K562 (cell line): ENCODE data around the gene TARS2. TPM values are rescaled to one million over a fixed set of nuclear protein-coding genes. Genes with fewer than 3 reads are reported as not detected.
A peak's percentile ranks its signal among the peaks of the same experiment; 100 is the strongest.

Source experiments
- ASH1L ChIP-seq: fragments of 450-650 bp; IDR thresholded peaks from 2 replicates; pipeline ENCODE4 v1.6.1; 2018; ENCODE audit warnings: borderline replicate concordance, mild to moderate bottlenecking, low read depth; ENCODE audit not compliant: partially characterized antibody
- BACH1 ChIP-seq: fragments of 200-800 bp; sonication (Bioruptor generic); IDR thresholded peaks from 2 replicates; pipeline ENCODE4 v1.6.1; 2016; ENCODE audit warnings: missing genetic modification characterization, missing compliant biosample characterization
- EHMT2 ChIP-seq: fragments of 450-650 bp; IDR thresholded peaks from 2 replicates; pipeline ENCODE4 v1.6.1; 2018; ENCODE audit warnings: antibody characterized with exemption
- ETS2 ChIP-seq: IDR thresholded peaks from 2 replicates; pipeline ENCODE4 v1.6.1; 2016; ENCODE audit warnings: borderline replicate concordance, missing genetic modification characterization, mild to moderate bottlenecking, moderate library complexity, missing compliant biosample characterization; ENCODE audit not compliant: poor library complexity, severe bottlenecking
- ETV5 ChIP-seq: sonication (generic); formaldehyde crosslinking; IDR thresholded peaks from 2 replicates; pipeline ENCODE4 v1.4.0; 2020; ENCODE audit warnings: low read depth, mild to moderate bottlenecking, missing genetic modification reagents
- ETV6 ChIP-seq, 3 experiments: fragments of 150-350 bp in 1 of 3; sonication (generic) in 1 of 3; formaldehyde crosslinking in 1 of 3; IDR thresholded peaks; 2 replicates each; pipeline versions ENCODE4 v1.6.1 to v1.8.0; 2014 to 2022; ENCODE audit warnings: borderline replicate concordance in 2 of 3, low read depth in 2 of 3, antibody characterized with exemption in 1 of 3, low read length in 1 of 3, mild to moderate bottlenecking in 1 of 3, missing genetic modification reagents in 1 of 3
- FOXJ2 ChIP-seq: fragments of 200-800 bp; sonication (Bioruptor generic); IDR thresholded peaks from 2 replicates; pipeline ENCODE4 v1.6.1; 2016; ENCODE audit warnings: missing genetic modification characterization, missing compliant biosample characterization
- FUS ChIP-seq: fragments of 200-400 bp; formaldehyde crosslinking; optimal IDR thresholded peaks from 2 replicates; pipeline ENCODE3; 2017; ENCODE audit warnings: low read depth, low read length
- GATAD2A ChIP-seq: fragments of 450-650 bp; IDR thresholded peaks from 2 replicates; pipeline ENCODE4 v1.6.1; 2017
- MECOM ChIP-seq: fragments of 250-450 bp; sonication (Bioruptor Pico); IDR thresholded peaks from 2 replicates; pipeline ENCODE4 v1.8.0; 2022; ENCODE audit warnings: inconsistent platforms
- MXI1 ChIP-seq: IDR thresholded peaks from 2 replicates; pipeline ENCODE4 v1.6.1; 2011; ENCODE audit warnings: low read depth, mild to moderate bottlenecking, improper control_type of control experiment, low read length
- NR2C2 ChIP-seq, 2 experiments: fragments of 200-800 bp in 1 of 2; sonication (Bioruptor generic) in 1 of 2; sonication (generic) in 1 of 2; formaldehyde crosslinking in 1 of 2; IDR thresholded peaks; 2 replicates each; pipeline versions ENCODE4 v1.6.1 to v1.8.0; 2016 to 2022; ENCODE audit warnings: mild to moderate bottlenecking in 1 of 2, missing compliant biosample characterization in 1 of 2, missing genetic modification characterization in 1 of 2, missing genetic modification reagents in 1 of 2
- NR4A1 ChIP-seq, 2 experiments: fragments of 250-450 bp in 1 of 2; fragments of 450-650 bp in 1 of 2; sonication (Bioruptor Pico) in 1 of 2; IDR thresholded peaks; 2 replicates each; pipeline versions ENCODE4 v1.4.0 to v1.6.1; 2016 to 2020; ENCODE audit warnings: mild to moderate bottlenecking in 2 of 2, missing compliant biosample characterization in 1 of 2, missing genetic modification characterization in 1 of 2, moderate library complexity in 1 of 2
- RBFOX2 ChIP-seq: fragments of 200-400 bp; formaldehyde crosslinking; IDR thresholded peaks from 2 replicates; pipeline ENCODE4 v1.6.1; 2017; ENCODE audit warnings: low read depth, mild to moderate bottlenecking, low read length, moderate library complexity
- SAFB2 ChIP-seq: fragments of 200-400 bp; formaldehyde crosslinking; IDR thresholded peaks from 2 replicates; pipeline ENCODE4 v1.6.1; 2018; ENCODE audit warnings: borderline replicate concordance, low read length, low read depth, moderate library complexity; ENCODE audit not compliant: severe bottlenecking
- SP1 ChIP-seq: sonication (generic); formaldehyde crosslinking; IDR thresholded peaks from 2 replicates; pipeline ENCODE4 v1.8.1; 2022; ENCODE audit warnings: mild to moderate bottlenecking, missing genetic modification reagents
- TAF1 ChIP-seq: IDR thresholded peaks from 2 replicates; pipeline ENCODE4 v1.6.1; 2011; ENCODE audit warnings: mild to moderate bottlenecking, low read length, moderate library complexity; ENCODE audit not compliant: insufficient read depth, control insufficient read depth, severe bottlenecking; ENCODE audit errors: extremely low read depth
- ZBTB7A ChIP-seq: IDR thresholded peaks from 2 replicates; pipeline ENCODE4 v1.6.1; 2011; ENCODE audit warnings: low read depth, mild to moderate bottlenecking, low read length, moderate library complexity, borderline replicate concordance; ENCODE audit not compliant: control insufficient read depth
- ZNF121 ChIP-seq: sonication (generic); formaldehyde crosslinking; conservative IDR thresholded peaks from 2 replicates; pipeline ENCODE4 v1.8.0; 2022; ENCODE audit warnings: missing genetic modification reagents
- ZNF224 ChIP-seq: sonication (generic); formaldehyde crosslinking; IDR thresholded peaks from 2 replicates; pipeline ENCODE4 v1.8.0; 2022; ENCODE audit warnings: mild to moderate bottlenecking, missing genetic modification reagents
- ZNF408 ChIP-seq: fragments of 250-450 bp; sonication (Bioruptor Pico); IDR thresholded peaks from 2 replicates; pipeline ENCODE4 v1.4.0; 2020; ENCODE audit warnings: low read depth, mild to moderate bottlenecking, moderate library complexity
- ZNF583 ChIP-seq: fragments of 250-450 bp; sonication (Bioruptor Pico); IDR thresholded peaks from 2 replicates; pipeline ENCODE4 v1.4.0; 2020
- ZNF780A ChIP-seq: fragments of 250-450 bp; sonication (Bioruptor Pico); IDR thresholded peaks from 2 replicates; pipeline ENCODE4 v1.5.0; 2021; ENCODE audit warnings: mild to moderate bottlenecking
- polyA plus RNA-seq, 8 experiments: library from polyadenylated mRNA; depleted of rRNA in 4 of 8; stranded (reverse) in 5 of 8; unstranded in 3 of 8; fragments of >200 nt; fragmentation: Nextera tagmentation in 2 of 8; fragmentation: Illumina TruSeq in 1 of 8; extraction: Ambion mirVana in 2 of 8; extraction: Trizol in 1 of 8; gene quantifications; 2 replicates each; pipeline versions ENCODE4 v1.2.1 to v1.2.3, GENCODE V29; 2011 to 2014; ENCODE audit warnings: inconsistent platforms in 1 of 8, missing spikeins in 1 of 8
- total RNA-seq, 7 experiments: library from RNA; depleted of rRNA in 6 of 7; stranded (reverse); fragments of >200 nt in 6 of 7; fragmentation: Illumina TruSeq in 2 of 7; extraction: Trizol in 2 of 7; gene quantifications; 2 replicates each; pipeline versions ENCODE4 v1.2.1 to v1.2.3, GENCODE V29; 2011 to 2021; ENCODE audit warnings: low replicate concordance in 1 of 7
- TF ChIP-seq, protein P1 (sequence below): fragments of 450-650 bp; IDR thresholded peaks from 2 replicates; pipeline ENCODE4 v1.6.1; 2016; ENCODE audit warnings: mild to moderate bottlenecking

TARS2 gene
- total and polyA plus RNA-seq, 9 of the 15 experiments (the other 6 are each of a cell fraction or from before 2014, with no cell fraction given): 17.0 to 64.2 (median 39.4) TPM

DNA sequence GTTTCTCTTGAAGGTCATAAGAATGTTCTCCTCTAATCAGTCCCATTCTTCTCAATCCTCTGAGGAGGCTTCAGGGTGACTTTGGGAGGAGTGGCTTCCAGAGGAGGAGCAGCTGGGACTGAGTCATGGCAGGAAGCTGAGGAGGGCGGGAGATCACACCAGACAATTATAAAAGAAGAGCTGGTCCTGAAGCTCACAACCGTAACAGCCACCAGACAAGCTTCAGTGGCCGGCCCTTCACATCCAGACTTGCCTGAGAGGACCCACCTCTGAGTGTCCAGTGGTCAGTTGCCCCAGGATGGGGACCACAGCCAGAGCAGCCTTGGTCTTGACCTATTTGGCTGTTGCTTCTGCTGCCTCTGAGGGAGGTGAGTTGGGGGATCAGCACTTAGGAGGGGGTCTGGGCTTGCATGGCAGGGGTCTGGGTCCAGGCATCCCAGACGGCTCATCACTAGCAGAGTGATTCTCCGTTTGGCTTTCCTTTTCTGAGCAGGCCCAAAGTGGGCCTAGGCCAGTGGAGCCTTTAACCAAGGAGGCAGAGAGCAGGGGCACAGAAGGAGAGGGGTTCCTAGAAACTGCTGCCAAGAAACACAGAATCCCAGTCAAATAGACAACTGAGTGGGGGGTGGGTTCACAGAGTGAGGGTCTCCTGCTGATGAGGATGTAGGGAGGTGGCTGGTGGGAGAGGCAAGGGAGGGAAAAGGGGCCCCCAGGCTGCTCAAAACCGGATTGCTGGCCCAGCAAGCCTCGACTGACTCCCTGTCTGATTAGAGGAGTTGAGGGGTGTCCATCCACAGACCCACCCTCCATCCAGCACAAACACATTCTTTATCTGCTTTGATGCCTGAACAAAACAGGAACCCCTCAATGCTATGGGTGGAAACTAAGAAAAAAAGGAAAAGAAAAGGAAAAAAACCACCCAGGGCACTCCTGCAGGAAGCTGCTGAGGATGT lies 21.0 kb downstream of the TARS2 start, which contains the start of gene ECM1 (continued):
- no peak for TF ChIP-seq ZNF224 (CRISPR knock-in tag)
- peak; percentile 22; the same call in 1 of the 2 replicates for TF ChIP-seq ZBTB7A
- no peak for TF ChIP-seq MXI1
- no peak for TF ChIP-seq BACH1 (tag)
- no peak for TF ChIP-seq ETS2 (tag)
- no peak for TF ChIP-seq MECOM
- no peak for TF ChIP-seq ASH1L
- no peak for TF ChIP-seq FOXJ2 (tag)
- no peak for TF ChIP-seq ZNF121 (CRISPR knock-in tag)
- no peak for TF ChIP-seq ZNF583 (CRISPR knock-in tag)
- TF ChIP-seq SAFB2: no peak
- no peak for TF ChIP-seq NR2C2 (CRISPR knock-in tag; IDR thresholded peaks at IDR 0.05)
- TF ChIP-seq NR2C2 (tag; IDR thresholded peaks at IDR 0.05): no peak
- TF ChIP-seq RBFOX2: peak; percentile 73
- TF ChIP-seq, protein P1, sequence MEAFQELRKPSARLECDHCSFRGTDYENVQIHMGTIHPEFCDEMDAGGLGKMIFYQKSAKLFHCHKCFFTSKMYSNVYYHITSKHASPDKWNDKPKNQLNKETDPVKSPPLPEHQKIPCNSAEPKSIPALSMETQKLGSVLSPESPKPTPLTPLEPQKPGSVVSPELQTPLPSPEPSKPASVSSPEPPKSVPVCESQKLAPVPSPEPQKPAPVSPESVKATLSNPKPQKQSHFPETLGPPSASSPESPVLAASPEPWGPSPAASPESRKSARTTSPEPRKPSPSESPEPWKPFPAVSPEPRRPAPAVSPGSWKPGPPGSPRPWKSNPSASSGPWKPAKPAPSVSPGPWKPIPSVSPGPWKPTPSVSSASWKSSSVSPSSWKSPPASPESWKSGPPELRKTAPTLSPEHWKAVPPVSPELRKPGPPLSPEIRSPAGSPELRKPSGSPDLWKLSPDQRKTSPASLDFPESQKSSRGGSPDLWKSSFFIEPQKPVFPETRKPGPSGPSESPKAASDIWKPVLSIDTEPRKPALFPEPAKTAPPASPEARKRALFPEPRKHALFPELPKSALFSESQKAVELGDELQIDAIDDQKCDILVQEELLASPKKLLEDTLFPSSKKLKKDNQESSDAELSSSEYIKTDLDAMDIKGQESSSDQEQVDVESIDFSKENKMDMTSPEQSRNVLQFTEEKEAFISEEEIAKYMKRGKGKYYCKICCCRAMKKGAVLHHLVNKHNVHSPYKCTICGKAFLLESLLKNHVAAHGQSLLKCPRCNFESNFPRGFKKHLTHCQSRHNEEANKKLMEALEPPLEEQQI: no peak
- TF ChIP-seq FUS: no peak
- no peak for TF ChIP-seq NR4A1 (CRISPR knock-in tag; IDR thresholded peaks at IDR 0.05)
- peak; percentile 59; the same call in 1 of the 2 replicates for TF ChIP-seq NR4A1 (tag; IDR thresholded peaks at IDR 0.05)
- TF ChIP-seq SP1 (CRISPR knock-in tag): no peak
- peak; percentile 71 for TF ChIP-seq ETV5
- no peak for TF ChIP-seq ETV6 (IDR thresholded peaks at IDR 0.05; ENCODE audit: borderline replicate concordance in 1 of 2, low read depth in 2 of 2, low read length in 1 of 2)
- no peak for TF ChIP-seq ETV6 (CRISPR knock-in tag; IDR thresholded peaks at IDR 0.05; ENCODE audit: borderline replicate concordance)
- TF ChIP-seq ZNF780A (CRISPR knock-in tag): no peak
- TF ChIP-seq GATAD2A: no peak
- TF ChIP-seq EHMT2: no peak
- TF ChIP-seq ZNF408 (CRISPR knock-in tag): no peak
- TF ChIP-seq TAF1: peak; percentile 62
